ENCODE results near the gene NUMB.

- TF ChIP-seq, protein P1, sequence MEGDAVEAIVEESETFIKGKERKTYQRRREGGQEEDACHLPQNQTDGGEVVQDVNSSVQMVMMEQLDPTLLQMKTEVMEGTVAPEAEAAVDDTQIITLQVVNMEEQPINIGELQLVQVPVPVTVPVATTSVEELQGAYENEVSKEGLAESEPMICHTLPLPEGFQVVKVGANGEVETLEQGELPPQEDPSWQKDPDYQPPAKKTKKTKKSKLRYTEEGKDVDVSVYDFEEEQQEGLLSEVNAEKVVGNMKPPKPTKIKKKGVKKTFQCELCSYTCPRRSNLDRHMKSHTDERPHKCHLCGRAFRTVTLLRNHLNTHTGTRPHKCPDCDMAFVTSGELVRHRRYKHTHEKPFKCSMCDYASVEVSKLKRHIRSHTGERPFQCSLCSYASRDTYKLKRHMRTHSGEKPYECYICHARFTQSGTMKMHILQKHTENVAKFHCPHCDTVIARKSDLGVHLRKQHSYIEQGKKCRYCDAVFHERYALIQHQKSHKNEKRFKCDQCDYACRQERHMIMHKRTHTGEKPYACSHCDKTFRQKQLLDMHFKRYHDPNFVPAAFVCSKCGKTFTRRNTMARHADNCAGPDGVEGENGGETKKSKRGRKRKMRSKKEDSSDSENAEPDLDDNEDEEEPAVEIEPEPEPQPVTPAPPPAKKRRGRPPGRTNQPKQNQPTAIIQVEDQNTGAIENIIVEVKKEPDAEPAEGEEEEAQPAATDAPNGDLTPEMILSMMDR (IDR thresholded peaks at IDR 0.05; ENCODE audit: poor library complexity, severe bottlenecking), result no peak
- TF ChIP-seq TAF1 (IDR thresholded peaks at IDR 0.05; ENCODE audit: low read depth) (no peak), RAD21 (conservative IDR thresholded peaks at IDR 0.05) (no peak), REST (IDR thresholded peaks at IDR 0.05; ENCODE audit: borderline replicate concordance) (no peak), EZH2 (IDR thresholded peaks at IDR 0.05; ENCODE audit: borderline replicate concordance, insufficient read depth, low read length, poor library complexity, severe bottlenecking) (no peak), EP300 (conservative IDR thresholded peaks at IDR 0.05; ENCODE audit: poor library complexity, severe bottlenecking) (no peak)
Observed at GRCh38 chr14:73236752-73237218, 221.6 kb downstream of the NUMB start.
